OCI-LY7 (cell line): ENCODE data around the gene BRSK2.

Experiments used
- CTCF ChIP-seq: fragments of 200-600 bp; sonication (generic); conservative IDR thresholded peaks from 2 replicates; pipeline ENCODE4 v1.5.1; 2014; ENCODE audit warnings: mild to moderate bottlenecking, antibody characterized with exemption, low read length, moderate library complexity, mixed read lengths
- EZH2phosphoT487 ChIP-seq: fragments of 200-600 bp; sonication (generic); IDR thresholded peaks from 2 replicates; pipeline ENCODE4 v1.6.1; 2018; ENCODE audit warnings: low read depth, borderline replicate concordance, mild to moderate bottlenecking, mixed run types, antibody characterized with exemption, low read length, moderate library complexity, mixed read lengths

GRCh38 chr11:1387961-1388762 lies 1.6 kb upstream of the BRSK2 start:
- 0 out of 2 replicates have a peak, but pooled peaks have one; percentile 17 for TF ChIP-seq CTCF
- TF ChIP-seq EZH2phosphoT487 = no peak
